Activated CD4-positive, alpha-beta T cell treated with anti-CD3 and anti-CD28 coated beads, Interleukin-2, amount 10 ng/mL, durations not matched to agents 7 days and 5 days (primary cell): Measurements from ENCODE around the gene GLT8D2. TPM values are rescaled to one million over a fixed set of nuclear protein-coding genes. Genes with fewer than 3 reads are reported as not detected.

Experiments used
- CTCF ChIA-PET: fragments of 350-600 bp; sonication (Branson Sonifier 250); formaldehyde crosslinking; loops from one replicate; lab custom pipeline; 2021; ENCODE audit warnings: antibody characterized with exemption; lab: Charles Lee
- POLR2A ChIA-PET: fragments of 350-600 bp; sonication (Branson Sonifier 250); formaldehyde crosslinking; loops from one replicate; lab custom pipeline; 2021; ENCODE audit warnings: antibody characterized with exemption; lab: Charles Lee
- DNase-seq: peaks from one replicate; pipeline ENCODE4 v3.0.0-alpha.2; 2020
- H3K27ac Mint-ChIP-seq: one replicate; pipeline ENCODE4 v1.8.0; 2021; ENCODE audit warnings: mild to moderate bottlenecking, moderate library complexity, mixed read lengths
- H3K27me3 Mint-ChIP-seq: one replicate; pipeline ENCODE4 v1.8.0; 2021; ENCODE audit warnings: mixed read lengths
- H3K36me3 Mint-ChIP-seq: one replicate; pipeline ENCODE4 v1.8.0; 2021; ENCODE audit warnings: low read depth, mixed read lengths
- H3K4me1 Mint-ChIP-seq: one replicate; pipeline ENCODE4 v1.8.0; 2021; ENCODE audit warnings: mixed read lengths
- H3K4me3 Mint-ChIP-seq: one replicate; pipeline ENCODE4 v1.8.0; 2021; ENCODE audit warnings: mild to moderate bottlenecking, moderate library complexity, mixed read lengths
- H3K9me3 Mint-ChIP-seq: one replicate; pipeline ENCODE4 v1.8.0; 2021; ENCODE audit warnings: mixed read lengths
- total RNA-seq, 2 experiments: library from RNA; stranded (reverse); gene quantifications; one replicate each; pipeline ENCODE4 v1.2.3, GENCODE V29; 2021

GLT8D2 gene
- total RNA-seq, 2 experiments from 2014 or later, result not detected

- no peak for DNase-seq
- Mint-ChIP-seq H3K27me3 (no peaks in the 10 kb centered on the region), H3K9me3 (no peaks in the 10 kb centered on the region), H3K36me3 (peaks cover 43% of the 10 kb centered on the region), H3K4me3 (no peak overlapping the region), H3K27ac (no peak overlapping the region), H3K4me1 (peaks cover 18% of the 10 kb centered on the region)
- POLR2A ChIA-PET, result no interaction called here
- CTCF ChIA-PET, result interaction anchor here (1.0 to 2.0 kb wide), 2 partner anchors 13 to 95 kb away, joined by 3 to 8 read pairs; partner anchors contain the start of gene TDG
Observed at GRCh38 chr12:103978384-103978982, 71.5 kb downstream of the GLT8D2 start.

DNA sequence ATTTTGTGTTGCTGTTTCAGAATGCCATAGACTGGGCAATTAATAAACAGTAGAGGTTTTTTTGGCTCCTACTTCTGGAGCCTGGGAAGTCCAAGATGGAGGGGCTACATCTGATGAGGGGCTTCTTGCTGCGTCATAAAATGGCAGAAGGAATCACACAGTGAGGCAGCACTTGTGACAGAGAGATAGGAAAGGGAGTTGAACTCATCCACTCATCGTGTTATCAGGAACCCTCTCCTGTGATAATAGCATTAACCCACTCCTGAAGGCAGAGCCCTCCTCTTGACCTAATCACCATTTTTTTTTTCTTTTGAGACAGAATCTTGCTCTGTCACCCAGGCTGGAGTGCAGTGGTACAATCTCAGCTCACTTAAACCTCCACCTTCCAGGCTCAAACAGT lies 74.6 kb downstream of the GLT8D2 start:
- ChIA-PET POLR2A (no interaction called here), CTCF (no interaction called here)
- H3K4me1 Mint-ChIP-seq, result peaks cover 33% of the 10 kb centered on the region
- no peaks in the 10 kb centered on the region for H3K9me3 Mint-ChIP-seq
- no peak for DNase-seq
- H3K27me3 Mint-ChIP-seq, result no peaks in the 10 kb centered on the region
- no peak overlapping the region for H3K4me3 Mint-ChIP-seq
- peak overlapping the region; percentile 41 for H3K27ac Mint-ChIP-seq
- peaks cover 31% of the 10 kb centered on the region for H3K36me3 Mint-ChIP-seq

DNA sequence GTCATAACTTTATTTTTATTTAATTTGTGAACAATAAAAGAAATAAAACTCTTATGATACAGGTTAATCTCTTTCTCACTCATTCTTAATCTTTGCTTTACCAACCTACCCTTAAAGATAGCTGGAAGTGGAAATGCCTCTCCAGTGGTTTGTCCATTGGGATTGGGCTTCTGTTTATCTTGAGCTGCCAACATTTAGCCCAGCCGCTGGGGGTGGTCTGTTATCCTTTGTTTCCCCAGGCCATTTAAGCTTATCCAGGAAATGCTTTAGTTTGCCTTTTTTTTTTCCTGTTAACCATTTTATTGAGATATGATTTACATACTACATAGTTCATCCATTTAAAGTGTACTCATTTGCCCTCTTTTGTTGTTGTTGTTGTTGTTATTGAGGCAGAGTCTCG lies 76.1 kb downstream of the GLT8D2 start:
- H3K9me3 Mint-ChIP-seq, result no peaks in the 10 kb centered on the region
- H3K4me3 Mint-ChIP-seq, result no peak overlapping the region
- H3K36me3 Mint-ChIP-seq, result peaks cover 28% of the 10 kb centered on the region
- POLR2A ChIA-PET, result no interaction called here
- H3K27ac Mint-ChIP-seq, result no peak overlapping the region
- no peak for DNase-seq
- no peaks in the 10 kb centered on the region for H3K27me3 Mint-ChIP-seq
- H3K4me1 Mint-ChIP-seq, result peaks cover 41% of the 10 kb centered on the region
- CTCF ChIA-PET, result interaction anchor here (0.7 to 1.6 kb wide), 2 partner anchors 11 to 135 kb away, joined by 3 to 8 read pairs; no protein-coding TSS in a partner anchor

DNA sequence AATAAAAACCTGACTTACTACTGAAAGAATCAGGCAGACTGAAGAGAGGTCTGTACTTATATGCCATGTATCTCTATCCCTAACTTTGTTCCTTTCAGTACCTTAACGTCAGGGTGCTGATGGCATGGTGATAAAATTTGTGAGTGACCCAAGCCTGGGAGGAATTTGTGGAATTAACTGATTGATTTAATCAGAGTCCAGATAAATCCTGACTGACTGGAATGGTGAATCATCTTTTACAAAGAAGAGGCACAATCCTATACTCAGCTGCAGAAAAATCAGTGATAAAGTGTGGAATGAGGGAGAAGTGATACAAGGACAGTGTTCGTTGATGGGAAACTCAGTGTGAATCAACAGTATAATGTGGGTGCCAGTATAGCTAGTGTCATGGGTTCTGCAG lies 80.6 kb downstream of the GLT8D2 start:
- H3K4me3 Mint-ChIP-seq, result no peak overlapping the region
- no peak for DNase-seq
- peaks cover 58% of the 10 kb centered on the region for H3K4me1 Mint-ChIP-seq
- H3K27ac Mint-ChIP-seq, result no peak overlapping the region
- peaks cover 15% of the 10 kb centered on the region for H3K36me3 Mint-ChIP-seq
- H3K27me3 Mint-ChIP-seq, result no peaks in the 10 kb centered on the region
- H3K9me3 Mint-ChIP-seq, result no peaks in the 10 kb centered on the region
- ChIA-PET CTCF (interaction anchor here (1.4 kb wide), 1 partner anchor 69 kb away, joined by 4 read pairs; no protein-coding TSS in a partner anchor), POLR2A (no interaction called here)

- Mint-ChIP-seq H3K9me3 (no peaks in the 10 kb centered on the region), H3K4me3 (peak overlapping the region; percentile 92), H3K4me1 (peaks cover 54% of the 10 kb centered on the region), H3K27me3 (no peaks in the 10 kb centered on the region), H3K27ac (peak overlapping the region; percentile 98), H3K36me3 (peaks cover 15% of the 10 kb centered on the region)
- POLR2A ChIA-PET, result interaction anchor here (1.7 to 2.0 kb wide), 2 partner anchors 10 to 171 kb away, joined by 6 to 7 read pairs; partner anchors contain the start of gene NFYB
- CTCF ChIA-PET, result interaction anchor here (0.6 to 3.5 kb wide), 5 partner anchors 11 to 97 kb away, joined by 3 to 25 read pairs (median 4); partner anchors contain the start of gene HCFC2
- DNase-seq, result no peak
Observed at GRCh38 chr12:103966736-103967135, 83.3 kb downstream of the GLT8D2 start.

DNA sequence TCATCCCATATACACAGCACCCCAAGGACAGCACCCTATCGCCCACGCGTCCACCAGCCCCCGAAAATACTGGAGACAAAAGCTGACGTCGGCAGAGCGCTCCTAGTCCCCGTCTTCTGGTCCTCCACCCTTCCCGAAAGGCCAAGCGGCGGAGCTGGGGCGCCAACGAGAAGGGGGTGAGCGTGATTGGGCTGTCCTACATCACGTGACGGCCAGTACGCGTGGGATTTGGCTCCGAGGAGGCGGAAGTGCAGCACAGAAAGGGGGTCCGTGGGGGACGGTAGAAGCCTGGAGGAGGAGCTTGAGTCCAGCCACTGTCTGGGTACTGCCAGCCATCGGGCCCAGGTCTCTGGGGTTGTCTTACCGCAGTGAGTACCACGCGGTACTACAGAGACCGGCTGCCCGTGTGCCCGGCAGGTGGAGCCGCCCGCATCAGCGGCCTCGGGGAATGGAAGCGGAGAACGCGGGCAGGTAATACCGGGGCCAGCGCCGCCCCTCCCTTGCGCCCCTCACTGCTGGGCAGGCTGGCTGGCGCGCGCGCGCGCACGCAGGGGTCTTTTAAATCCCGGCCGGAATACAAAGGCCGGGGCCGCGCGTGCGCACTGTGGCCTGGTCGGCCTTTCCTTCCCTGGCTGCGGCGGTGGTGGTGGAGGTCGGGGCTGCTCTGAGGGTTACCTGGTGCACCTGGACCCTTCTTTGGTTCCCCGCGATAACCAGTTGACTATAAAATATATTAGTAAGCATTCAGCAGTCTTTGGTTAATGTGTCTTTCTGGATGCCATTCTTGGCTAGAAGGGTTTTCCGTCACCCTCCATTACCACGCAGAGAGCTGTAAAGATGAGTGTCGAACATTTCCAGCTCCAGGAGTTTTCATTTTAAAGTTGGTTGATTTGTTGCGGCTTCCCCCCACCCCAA lies 84.1 kb downstream of the GLT8D2 start, which contains the start of gene TDG:
TSS of gene TDG (plus strand) at position 283 of the 915 bp plus-strand sequence. CDS start at position 449, 166 bp downstream.
- CTCF ChIA-PET, result interaction anchor here (1.1 to 3.5 kb wide), 7 partner anchors 11 to 125 kb away, joined by 3 to 25 read pairs (median 4); partner anchors contain the start of genes HCFC2, HSP90B1 and NT5DC3
- Mint-ChIP-seq H3K27me3 (no peaks in the 10 kb centered on the region), H3K4me1 (peaks cover 47% of the 10 kb centered on the region), H3K4me3 (peak within 1 kb of the TSS; percentile 92), H3K9me3 (no peaks in the 10 kb centered on the region), H3K27ac (peak within 1 kb of the TSS; percentile 98), H3K36me3 (peaks cover 15% of the 10 kb centered on the region)
- DNase-seq, result peak; percentile 98
- POLR2A ChIA-PET, result interaction anchor here (0.7 to 2.0 kb wide), 4 partner anchors 9 to 400 kb away, joined by 3 to 7 read pairs (median 4); partner anchors contain the start of genes EID3 and NFYB

DNA sequence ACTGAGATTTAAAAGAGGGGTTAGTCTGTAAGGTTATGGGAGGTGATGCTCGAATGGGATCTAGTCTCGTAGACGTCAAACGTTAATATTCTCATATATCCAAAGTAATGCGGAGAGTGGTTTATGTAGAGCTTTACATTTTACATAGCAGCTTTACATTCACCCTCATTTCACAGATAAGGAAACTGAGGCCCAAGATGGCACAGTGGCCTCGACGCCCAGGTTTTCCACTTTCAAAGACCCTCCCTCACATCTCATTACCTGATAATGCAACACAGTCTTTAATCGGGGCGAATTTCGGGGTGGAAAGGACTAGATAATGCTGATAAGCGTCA lies 84.8 kb downstream of the GLT8D2 start:
- peak overlapping the region; percentile 98 for H3K27ac Mint-ChIP-seq
- peaks cover 46% of the 10 kb centered on the region for H3K4me1 Mint-ChIP-seq
- ChIA-PET CTCF (interaction anchor here (1.1 to 3.5 kb wide), 5 partner anchors 10 to 124 kb away, joined by 3 to 25 read pairs (median 4); partner anchors contain the start of genes HSP90B1 and NT5DC3), POLR2A (interaction anchor here (0.7 to 2.0 kb wide), 3 partner anchors 9 to 401 kb away, joined by 3 to 7 read pairs (median 6); partner anchors contain the start of gene NFYB)
- peaks cover 15% of the 10 kb centered on the region for H3K36me3 Mint-ChIP-seq
- H3K9me3 Mint-ChIP-seq, result no peaks in the 10 kb centered on the region
- H3K4me3 Mint-ChIP-seq, result peak overlapping the region; percentile 92
- no peak for DNase-seq
- H3K27me3 Mint-ChIP-seq, result no peaks in the 10 kb centered on the region

DNA sequence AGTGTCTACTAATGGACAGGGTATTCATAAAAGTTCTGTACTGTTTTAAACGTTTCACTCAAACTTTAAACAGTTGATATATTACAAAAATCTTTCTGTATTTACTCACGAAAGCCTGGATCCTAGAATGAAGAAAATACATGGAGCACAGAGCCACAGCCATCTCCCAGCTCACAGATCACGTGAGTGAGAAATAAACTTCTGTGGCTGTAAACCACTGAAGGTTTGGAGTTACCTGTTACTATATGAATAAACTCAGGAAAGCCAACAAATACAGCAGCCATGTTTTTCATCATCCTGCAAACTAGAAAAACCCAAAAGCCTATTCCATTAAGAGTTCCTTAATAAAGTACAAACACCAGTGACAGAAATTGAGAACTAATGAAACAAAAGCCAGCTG lies 85.2 kb downstream of the GLT8D2 start:
- H3K27ac Mint-ChIP-seq, result peak overlapping the region; percentile 98
- ChIA-PET CTCF (interaction anchor here (1.6 to 3.5 kb wide), 5 partner anchors 10 to 35 kb away, joined by 3 to 25 read pairs (median 4); partner anchors contain the start of gene HSP90B1), POLR2A (interaction anchor here (0.7 to 2.0 kb wide), 2 partner anchors 173 to 401 kb away, joined by 3 to 6 read pairs; partner anchors contain the start of gene NFYB)
- H3K4me3 Mint-ChIP-seq, result peak overlapping the region; percentile 92
- no peaks in the 10 kb centered on the region for H3K27me3 Mint-ChIP-seq
- H3K9me3 Mint-ChIP-seq, result no peaks in the 10 kb centered on the region
- peaks cover 44% of the 10 kb centered on the region for H3K4me1 Mint-ChIP-seq
- H3K36me3 Mint-ChIP-seq, result peaks cover 15% of the 10 kb centered on the region
- no peak for DNase-seq

DNA sequence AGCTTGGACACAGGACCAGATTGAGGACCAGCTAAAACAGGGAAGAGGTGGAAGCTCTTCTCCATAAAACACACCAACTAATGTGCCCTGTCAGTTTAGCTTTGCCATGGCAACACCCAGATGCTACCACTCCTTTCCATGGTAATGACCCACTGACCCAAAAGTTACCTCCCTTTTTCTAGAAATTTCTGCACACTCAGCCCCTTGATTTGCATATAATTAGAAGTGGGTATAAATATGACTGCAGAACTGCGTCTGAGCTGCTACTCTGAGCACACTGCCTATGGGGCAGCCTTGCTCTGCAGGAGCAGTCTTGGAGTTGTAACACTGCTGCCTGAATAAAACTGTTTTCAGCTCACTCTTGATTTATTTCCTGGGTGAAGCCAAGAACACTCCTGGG lies 87.5 kb downstream of the GLT8D2 start:
- Mint-ChIP-seq H3K36me3 (peaks cover 4% of the 10 kb centered on the region), H3K27me3 (no peaks in the 10 kb centered on the region), H3K27ac (no peak overlapping the region), H3K4me3 (no peak overlapping the region), H3K4me1 (peaks cover 29% of the 10 kb centered on the region), H3K9me3 (no peaks in the 10 kb centered on the region)
- DNase-seq, result no peak
- POLR2A ChIA-PET, result no interaction called here
- CTCF ChIA-PET, result interaction anchor here (0.5 to 1.6 kb wide), 4 partner anchors 11 to 33 kb away, joined by 3 to 8 read pairs (median 4); partner anchors contain the start of gene HSP90B1

DNA sequence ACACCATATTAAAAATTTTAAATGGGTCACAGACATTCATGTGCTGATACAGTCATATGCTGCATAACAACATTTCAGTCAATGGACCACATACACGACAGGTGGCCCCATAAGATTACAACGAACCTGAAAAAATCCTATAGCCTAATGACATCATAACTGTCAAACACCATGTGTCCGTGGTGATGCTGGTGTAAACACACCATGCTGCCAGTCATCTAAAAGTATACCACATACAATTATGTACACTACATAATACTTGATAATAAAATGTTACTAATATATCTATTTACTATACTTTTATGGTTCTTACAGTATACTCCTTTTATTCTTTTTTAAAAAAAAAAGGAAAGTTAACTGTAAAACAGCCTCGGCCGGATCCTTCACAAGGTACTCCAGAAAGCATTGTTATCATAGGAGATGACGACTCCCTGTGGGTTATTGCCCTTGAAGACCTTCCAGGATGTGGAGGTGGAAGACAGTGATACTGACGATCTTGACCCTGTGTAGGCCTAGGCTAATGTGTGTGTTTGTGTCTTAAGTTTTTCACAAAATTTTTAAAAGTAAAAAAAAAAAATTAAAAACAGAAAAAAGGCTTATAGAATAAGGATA lies 89.3 kb downstream of the GLT8D2 start:
- H3K27ac Mint-ChIP-seq, result no peak overlapping the region
- CTCF ChIA-PET, result interaction anchor here (1.8 kb wide), 1 partner anchor 12 kb away, joined by 7 read pairs; no protein-coding TSS in a partner anchor
- no peaks in the 10 kb centered on the region for H3K27me3 Mint-ChIP-seq
- POLR2A ChIA-PET, result no interaction called here
- no peak for DNase-seq
- no peaks in the 10 kb centered on the region for H3K9me3 Mint-ChIP-seq
- peaks cover 24% of the 10 kb centered on the region for H3K4me1 Mint-ChIP-seq
- H3K36me3 Mint-ChIP-seq, result peaks cover 2% of the 10 kb centered on the region
- no peak overlapping the region for H3K4me3 Mint-ChIP-seq

- CTCF ChIA-PET, result interaction anchor here (0.8 kb wide), 1 partner anchor 29 kb away, joined by 3 read pairs; the partner anchor contains the start of gene HSP90B1
- Mint-ChIP-seq H3K36me3 (peaks cover 11% of the 10 kb centered on the region), H3K9me3 (no peaks in the 10 kb centered on the region), H3K4me3 (no peak overlapping the region), H3K4me1 (peaks cover 29% of the 10 kb centered on the region), H3K27ac (no peak overlapping the region), H3K27me3 (no peaks in the 10 kb centered on the region)
- POLR2A ChIA-PET, result interaction anchor here (0.7 kb wide), 1 partner anchor 767 kb away, joined by 3 read pairs; no protein-coding TSS in a partner anchor
- DNase-seq, result no peak
Observed at GRCh38 chr12:103958621-103959020, 91.4 kb downstream of the GLT8D2 start.
